CD4-positive, CD25-positive, alpha-beta regulatory T cell (primary cell): ENCODE data around the gene CFAP100. TPM values are rescaled to one million over a fixed set of nuclear protein-coding genes. Genes with fewer than 3 reads are reported as not detected.

Experiments used
- ATAC-seq, 2 donors: fragments of 150-1000 bp; cut with Tn5 transposase; one replicate each; pipeline ENCODE4 v1.10.0; 2021; ENCODE audit warnings: low read depth in 2 of 2, moderate number of reproducible peaks in 2 of 2, moderate library complexity in 1 of 2
- DNase-seq, 3 donors: peaks; one replicate each; pipeline versions ENCODE4 v3.0.0 to v3.0.0-alpha.2; 2012 to 2022; ENCODE audit warnings: mixed read lengths in 1 of 3
- H3K27ac ChIP-seq: one replicate; pipeline ENCODE4 v1.7.0; 2013; ENCODE audit warnings: mild to moderate bottlenecking, low read length; ENCODE audit not compliant: insufficient read depth, poor library complexity, severe bottlenecking
- H3K27me3 ChIP-seq: one replicate; pipeline ENCODE4 v1.7.0; 2013; ENCODE audit warnings: low read length; ENCODE audit not compliant: control insufficient read depth, insufficient read depth
- H3K36me3 ChIP-seq: one replicate; pipeline ENCODE4 v1.7.0; 2013; ENCODE audit warnings: mild to moderate bottlenecking, low read length, moderate library complexity; ENCODE audit not compliant: control insufficient read depth, insufficient read depth
- H3K4me1 ChIP-seq: 2 replicates; pipeline ENCODE4 v1.7.0; 2013; ENCODE audit warnings: mild to moderate bottlenecking, low read length; ENCODE audit not compliant: insufficient read depth, control insufficient read depth, poor library complexity, severe bottlenecking
- H3K4me3 ChIP-seq: one replicate; pipeline ENCODE4 v1.7.0; 2013; ENCODE audit warnings: low read depth, mild to moderate bottlenecking, low read length, moderate library complexity
- H3K9me3 ChIP-seq, 2 experiments: 1 replicate in 1 of 2; 2 replicates in 1 of 2; pipeline ENCODE4 v1.7.0; 2013; ENCODE audit warnings: low read length in 2 of 2, mild to moderate bottlenecking in 1 of 2, moderate library complexity in 1 of 2; ENCODE audit not compliant: control insufficient read depth in 2 of 2
- H3K27ac Mint-ChIP-seq, 3 donors: one replicate each; pipeline ENCODE4 v1.8.0; 2020 to 2022; ENCODE audit warnings: mild to moderate bottlenecking in 3 of 3, mixed read lengths in 3 of 3, moderate library complexity in 2 of 3
- H3K27me3 Mint-ChIP-seq: one replicate; pipeline ENCODE4 v1.8.0; 2022; ENCODE audit warnings: mild to moderate bottlenecking, mixed read lengths
- H3K36me3 Mint-ChIP-seq: one replicate; pipeline ENCODE4 v1.8.0; 2020; ENCODE audit warnings: mixed read lengths
- H3K4me1 Mint-ChIP-seq, 4 donors: one replicate each; pipeline ENCODE4 v1.8.0; 2020 to 2022; ENCODE audit warnings: mixed read lengths in 4 of 4, mild to moderate bottlenecking in 1 of 4
- H3K4me3 Mint-ChIP-seq, 4 donors: one replicate each; pipeline ENCODE4 v1.8.0; 2020 to 2022; ENCODE audit warnings: mild to moderate bottlenecking in 4 of 4, mixed read lengths in 4 of 4, moderate library complexity in 3 of 4
- H3K9me3 Mint-ChIP-seq, 7 donors: one replicate each; pipeline ENCODE4 v1.8.0; 2020 to 2022; ENCODE audit warnings: mixed read lengths in 7 of 7, mild to moderate bottlenecking in 3 of 7, moderate library complexity in 2 of 7
- polyA plus RNA-seq, 4 donors: library from polyadenylated mRNA; unstranded; fragments of 300-500 nt; fragmentation: Illumina TruSeq; gene quantifications; one replicate each; pipeline ENCODE4 v1.2.3, GENCODE V29; 2021
- total RNA-seq: library from RNA; stranded (reverse); gene quantifications from one replicate; pipeline ENCODE4 v1.2.3, GENCODE V29; 2022

CFAP100 gene
- total and polyA plus RNA-seq, 5 donors from 2014 or later: not detected

DNA sequence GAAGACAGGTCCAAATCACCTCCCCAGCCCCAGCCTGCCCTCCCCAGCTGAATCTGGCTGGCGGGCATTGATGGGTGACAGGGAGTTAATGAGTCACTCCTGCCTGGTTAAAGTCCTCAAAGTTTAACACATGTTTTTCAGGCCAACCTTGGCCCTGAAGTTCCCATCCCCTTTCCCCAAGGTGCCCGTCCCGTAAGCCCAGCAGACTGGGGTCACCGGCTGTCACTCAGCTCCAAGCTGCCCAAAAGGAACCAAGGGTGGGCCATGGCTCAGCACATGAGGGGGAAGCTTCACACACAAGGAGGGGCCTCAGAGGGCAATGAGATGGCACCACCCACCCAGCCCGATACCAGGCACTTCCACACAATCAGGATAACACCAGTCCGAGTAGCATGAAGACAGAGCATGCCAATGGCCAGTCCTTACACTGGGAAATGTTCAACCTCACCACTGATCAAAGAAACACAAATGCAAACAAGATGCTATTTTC is 27.3 kb upstream of the CFAP100 start:
- Histone ChIP-seq H3K9me3 (no peaks in the 10 kb centered on the region), H3K27me3 (no peaks in the 10 kb centered on the region), H3K36me3 (no peaks in the 10 kb centered on the region), H3K27ac (no peak overlapping the region), H3K4me3 (no peak overlapping the region), H3K4me1 (no peaks in the 10 kb centered on the region)
- Mint-ChIP-seq H3K4me1 (peaks cover 0 to 2% (median 0%) of the 10 kb centered on the region in 4 donors), H3K27ac (no peak overlapping the region), H3K27me3 (no peaks in the 10 kb centered on the region), H3K9me3 (peaks cover 0 to 3% (median 0%) of the 10 kb centered on the region in 7 donors), H3K4me3 (no peak overlapping the region), H3K36me3 (no peaks in the 10 kb centered on the region)
- DNase-seq: no peak
- no peak for ATAC-seq

DNA sequence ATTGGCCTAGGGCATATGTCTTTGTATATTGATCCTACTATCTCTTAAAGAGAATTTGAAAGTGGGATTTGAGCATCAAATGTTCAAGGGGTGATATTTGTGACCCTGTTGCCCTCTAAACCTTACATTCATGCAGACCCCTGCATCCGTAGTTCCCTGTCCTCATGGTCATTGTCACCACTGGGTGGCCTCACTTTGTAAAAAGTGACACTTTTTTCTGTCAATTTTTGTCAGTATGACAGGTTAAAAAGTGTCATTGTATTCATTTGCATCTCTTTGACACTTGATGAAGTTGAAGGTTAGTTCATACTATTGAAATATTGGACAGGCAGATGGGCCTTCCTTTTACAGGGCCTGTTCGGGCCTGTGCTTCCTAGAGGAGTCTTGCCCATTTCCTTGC is 25.2 kb upstream of the CFAP100 start:
- Histone ChIP-seq H3K27ac (no peak overlapping the region), H3K4me3 (no peak overlapping the region), H3K27me3 (no peaks in the 10 kb centered on the region), H3K4me1 (no peaks in the 10 kb centered on the region), H3K36me3 (no peaks in the 10 kb centered on the region), H3K9me3 (no peaks in the 10 kb centered on the region)
- Mint-ChIP-seq H3K4me1 (no peaks in the 10 kb centered on the region), H3K9me3 (peaks cover 0 to 3% (median 0%) of the 10 kb centered on the region in 7 donors), H3K27me3 (no peaks in the 10 kb centered on the region), H3K4me3 (no peak overlapping the region), H3K27ac (no peak overlapping the region), H3K36me3 (no peaks in the 10 kb centered on the region)
- ATAC-seq: no peak
- no peak for DNase-seq

DNA sequence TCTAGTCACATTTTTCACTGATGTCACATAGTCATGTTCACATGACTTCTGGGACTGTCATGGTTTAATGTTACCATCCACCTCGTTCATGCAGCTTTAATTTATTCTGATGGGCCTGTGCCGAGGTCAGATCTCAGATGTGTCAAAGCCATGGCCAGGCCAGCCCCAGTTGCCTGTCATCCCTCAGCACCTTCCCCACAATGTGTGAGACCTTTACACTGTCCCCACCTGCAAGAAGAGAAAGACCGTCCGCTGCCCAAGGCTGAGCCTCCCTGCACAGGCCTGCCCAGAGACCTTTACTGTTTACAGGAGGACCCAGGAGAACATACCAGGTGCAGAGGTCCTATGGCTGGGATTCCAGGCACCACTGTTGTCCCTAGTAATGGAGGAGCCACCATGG is 24.7 kb upstream of the CFAP100 start:
- Mint-ChIP-seq H3K9me3 (peaks cover 0 to 3% (median 0%) of the 10 kb centered on the region in 7 donors), H3K4me3 (no peak overlapping the region), H3K36me3 (no peaks in the 10 kb centered on the region), H3K27ac (no peak overlapping the region), H3K27me3 (no peaks in the 10 kb centered on the region), H3K4me1 (no peaks in the 10 kb centered on the region)
- DNase-seq (no peak), ATAC-seq (no peak)
- Histone ChIP-seq H3K4me3 (no peak overlapping the region), H3K4me1 (no peaks in the 10 kb centered on the region), H3K9me3 (no peaks in the 10 kb centered on the region), H3K27ac (no peak overlapping the region), H3K27me3 (no peaks in the 10 kb centered on the region), H3K36me3 (no peaks in the 10 kb centered on the region)

DNA sequence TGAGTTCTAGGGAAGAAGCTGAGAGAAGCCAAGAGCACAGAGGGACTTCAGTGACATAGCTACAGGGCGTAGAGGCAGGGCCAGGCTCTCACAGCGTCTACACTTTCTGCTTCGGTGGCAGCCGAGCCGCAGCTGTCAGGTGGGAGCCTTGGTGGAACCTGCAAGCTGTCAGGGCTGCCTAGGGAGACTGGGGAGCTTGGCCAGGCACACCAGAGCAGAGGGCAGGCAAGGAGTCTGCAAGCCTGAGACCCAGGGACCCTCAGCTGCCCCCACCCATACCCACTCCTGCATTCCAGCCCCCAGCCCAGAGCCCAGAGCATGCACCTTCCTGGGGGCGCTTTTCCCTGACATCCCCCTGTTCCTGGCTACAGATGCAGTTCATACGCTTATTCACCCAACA is 24.1 kb upstream of the CFAP100 start:
- no peaks in the 10 kb centered on the region for H3K27me3 ChIP-seq

DNA sequence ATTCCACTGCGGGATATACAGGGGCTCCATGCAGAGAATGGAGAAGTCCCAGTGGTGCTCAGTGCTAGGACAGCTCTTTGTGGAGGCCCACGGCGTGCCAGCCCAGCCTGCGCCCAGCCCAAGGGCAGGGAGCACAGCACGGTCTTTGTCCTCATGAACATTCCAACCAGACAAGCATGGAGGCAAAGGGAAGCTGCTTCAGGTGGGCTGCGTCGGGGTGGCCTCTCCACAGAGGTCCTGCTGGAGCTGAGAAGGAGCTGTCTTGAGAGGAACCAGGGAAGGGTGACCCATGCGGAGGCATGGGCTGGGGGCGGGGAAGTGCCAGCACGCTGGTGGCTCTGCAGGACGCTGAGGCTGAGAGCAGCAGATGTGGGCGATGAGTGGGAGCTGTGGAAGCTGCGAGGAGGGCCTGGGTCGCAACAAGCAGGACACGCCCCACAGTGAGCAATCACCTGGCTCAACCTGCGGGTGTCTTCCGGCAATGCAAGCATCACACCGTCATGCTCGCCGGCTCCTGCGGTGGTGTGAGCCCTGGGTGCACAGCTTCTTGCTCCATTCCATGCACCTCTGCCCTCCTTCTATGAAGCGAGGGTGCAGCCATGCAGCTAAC is 23.5 kb upstream of the CFAP100 start:
- DNase-seq: no peak
- Mint-ChIP-seq H3K27ac (no peak overlapping the region), H3K4me1 (no peaks in the 10 kb centered on the region), H3K27me3 (peaks cover 4% of the 10 kb centered on the region), H3K4me3 (no peak overlapping the region), H3K36me3 (no peaks in the 10 kb centered on the region), H3K9me3 (peaks cover 0 to 2% (median 0%) of the 10 kb centered on the region in 7 donors)
- no peak overlapping the region for H3K27ac ChIP-seq
- no peaks in the 10 kb centered on the region for H3K27me3 ChIP-seq
- no peaks in the 10 kb centered on the region for H3K36me3 ChIP-seq
- ATAC-seq: no peak
- no peaks in the 10 kb centered on the region for H3K4me1 ChIP-seq
- H3K4me3 ChIP-seq: no peak overlapping the region
- H3K9me3 ChIP-seq: no peaks in the 10 kb centered on the region

More for the DNA sequence above, 24.1 kb upstream of the CFAP100 start:
- H3K4me1 ChIP-seq: no peaks in the 10 kb centered on the region
- H3K27ac Mint-ChIP-seq: no peak overlapping the region
- H3K27me3 Mint-ChIP-seq: peaks cover 4% of the 10 kb centered on the region
- no peak for ATAC-seq
- no peak overlapping the region for H3K4me3 ChIP-seq
- H3K9me3 Mint-ChIP-seq: peaks cover 0 to 3% (median 0%) of the 10 kb centered on the region in 7 donors
- no peaks in the 10 kb centered on the region for H3K36me3 Mint-ChIP-seq
- no peak overlapping the region for H3K27ac ChIP-seq
- H3K4me3 Mint-ChIP-seq: no peak overlapping the region
- H3K4me1 Mint-ChIP-seq: no peaks in the 10 kb centered on the region
- DNase-seq: no peak
- no peaks in the 10 kb centered on the region for H3K36me3 ChIP-seq
- H3K9me3 ChIP-seq: no peaks in the 10 kb centered on the region

DNA sequence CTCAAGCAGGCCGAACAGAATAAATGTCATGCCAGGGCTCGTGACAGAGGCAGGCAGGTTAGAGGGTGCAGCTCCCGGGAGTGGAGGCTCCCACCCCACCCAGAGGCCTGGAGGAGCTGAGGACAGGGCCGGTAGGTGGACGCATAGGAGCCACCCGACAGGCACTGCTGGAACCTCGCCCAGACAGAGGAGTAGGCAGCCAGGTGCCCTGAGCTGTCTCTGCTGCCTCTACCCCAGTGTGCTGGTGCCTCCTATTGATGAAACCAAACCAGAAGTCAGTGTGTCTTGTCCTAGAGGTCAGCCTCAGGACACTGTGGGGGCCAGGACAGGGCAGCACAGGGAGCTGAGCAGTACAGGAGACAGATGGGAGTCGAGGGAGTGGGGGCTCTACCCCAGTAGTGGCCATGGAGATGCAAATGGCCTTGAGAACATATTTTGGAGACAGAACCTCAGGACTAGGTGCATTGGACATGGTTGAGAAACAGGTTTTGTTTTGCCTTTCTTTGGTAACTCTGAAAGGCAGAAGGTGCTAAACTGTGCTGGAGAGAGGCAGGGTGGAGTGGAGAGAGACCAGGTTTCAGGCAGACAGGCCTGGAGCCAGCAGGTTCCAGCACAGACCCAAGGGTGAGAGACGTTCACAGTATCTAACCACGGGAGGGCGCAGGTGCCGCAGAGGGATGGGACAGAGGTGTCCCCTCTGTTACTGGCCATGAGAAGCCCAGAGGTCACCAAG is 22.1 kb upstream of the CFAP100 start:
- Histone ChIP-seq H3K27me3 (no peaks in the 10 kb centered on the region), H3K4me1 (no peaks in the 10 kb centered on the region), H3K4me3 (no peak overlapping the region), H3K36me3 (no peaks in the 10 kb centered on the region), H3K27ac (no peak overlapping the region), H3K9me3 (no peaks in the 10 kb centered on the region)
- ATAC-seq (no peak), DNase-seq (no peak)
- Mint-ChIP-seq H3K4me1 (no peaks in the 10 kb centered on the region), H3K36me3 (no peaks in the 10 kb centered on the region), H3K27ac (no peak overlapping the region), H3K9me3 (peaks cover 0 to 2% (median 0%) of the 10 kb centered on the region in 7 donors), H3K27me3 (peaks cover 4% of the 10 kb centered on the region), H3K4me3 (no peak overlapping the region)

DNA sequence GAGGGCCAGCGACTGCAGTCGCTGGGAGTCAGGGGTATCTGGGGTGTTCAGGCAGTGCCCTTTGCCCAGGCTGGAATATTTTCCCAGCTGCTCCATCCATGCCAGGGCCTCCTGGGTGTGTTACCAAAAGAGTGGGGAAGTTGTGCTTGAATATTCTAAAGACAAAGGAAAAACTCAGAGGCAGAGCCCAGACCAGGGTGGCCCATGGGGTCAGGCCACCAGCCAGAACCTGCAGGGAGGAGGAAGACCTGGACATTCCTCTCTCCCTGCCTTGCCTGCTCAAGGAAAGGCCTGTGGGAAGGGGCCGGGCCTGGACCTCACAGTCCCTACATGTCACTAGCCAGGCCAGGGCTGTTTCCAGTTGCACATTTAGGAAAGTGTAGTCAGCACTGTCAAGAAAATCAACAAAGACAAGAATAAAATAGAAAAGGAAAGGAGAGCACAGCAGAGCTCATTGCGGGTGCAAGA is 21.5 kb upstream of the CFAP100 start:
- H3K36me3 Mint-ChIP-seq: no peaks in the 10 kb centered on the region
- no peak overlapping the region for H3K4me3 ChIP-seq
- no peaks in the 10 kb centered on the region for H3K27me3 ChIP-seq
- ATAC-seq: no peak
- H3K4me3 Mint-ChIP-seq: no peak overlapping the region
- no peak for DNase-seq
- no peaks in the 10 kb centered on the region for H3K4me1 ChIP-seq
- H3K27ac Mint-ChIP-seq: no peak overlapping the region
- no peaks in the 10 kb centered on the region for H3K36me3 ChIP-seq
- H3K9me3 ChIP-seq: no peaks in the 10 kb centered on the region
- peaks cover 4% of the 10 kb centered on the region for H3K27me3 Mint-ChIP-seq
- no peak overlapping the region for H3K27ac ChIP-seq
- H3K4me1 Mint-ChIP-seq: no peaks in the 10 kb centered on the region
- H3K9me3 Mint-ChIP-seq: peaks cover 0 to 2% (median 0%) of the 10 kb centered on the region in 7 donors
